Right kidney (tissue), 1 donor: Measurements from ENCODE around the gene FREY1.

Source experiments
- DNase-seq: peaks from one replicate; pipeline ENCODE4 v3.0.0-alpha.2; 2016

FREY1 gene

GRCh38 chr11:45894555-45895247 lies 12.4 kb downstream of the FREY1 start:
- DNase-seq = no peak

GRCh38 chr11:45892856-45893255 lies 14.2 kb downstream of the FREY1 start:
- no peak for DNase-seq

- DNase-seq = no peak
Observed at GRCh38 chr11:45890886-45891550, 16.1 kb downstream of the FREY1 start.

- no peak for DNase-seq
Observed at GRCh38 chr11:45889966-45890365, 17.1 kb downstream of the FREY1 start.

GRCh38 chr11:45889555-45889954 lies 17.5 kb downstream of the FREY1 start:
- no peak for DNase-seq

GRCh38 chr11:45887587-45887986 lies 19.5 kb downstream of the FREY1 start:
- DNase-seq = no peak

- DNase-seq = no peak
Observed at GRCh38 chr11:45886816-45887520, 20.1 kb downstream of the FREY1 start.

GRCh38 chr11:45885921-45886721 lies 20.9 kb downstream of the FREY1 start:
- no peak for DNase-seq

- DNase-seq = peak; percentile 66
Observed at GRCh38 chr11:45885274-45885920, 21.7 kb downstream of the FREY1 start, which contains the start of gene MAPK8IP1. Gene MAPK8IP1, plus strand, starts transcription at chr11:45885651. Its CDS starts 170 bp downstream, at chr11:45885821.

- no peak for DNase-seq
Observed at GRCh38 chr11:45884596-45885185, 22.4 kb downstream of the FREY1 start.

- DNase-seq = no peak
Observed at GRCh38 chr11:45881708-45882368, 25.2 kb downstream of the FREY1 start.

GRCh38 chr11:45880772-45881570 lies 26.1 kb downstream of the FREY1 start:
- no peak for DNase-seq

- no peak for DNase-seq
Observed at GRCh38 chr11:45879803-45880686, 27.0 kb downstream of the FREY1 start.

- no peak for DNase-seq
Observed at GRCh38 chr11:45877845-45878244, 29.2 kb downstream of the FREY1 start.

GRCh38 chr11:45877221-45877620 lies 29.9 kb downstream of the FREY1 start:
- DNase-seq = no peak

- DNase-seq = no peak
Observed at GRCh38 chr11:45876401-45876800, 30.7 kb downstream of the FREY1 start.

- no peak for DNase-seq
Observed at GRCh38 chr11:45872651-45873356, 34.3 kb downstream of the FREY1 start.

GRCh38 chr11:45871638-45872037 lies 35.4 kb downstream of the FREY1 start:
- DNase-seq = no peak
